Activated CD4-positive, alpha-beta memory T cell treated with anti-CD3 and anti-CD28 coated beads for 36 hours (primary cell): ENCODE measurements around the gene ARHGAP9. TPM values are rescaled to one million over a fixed set of nuclear protein-coding genes. Genes with fewer than 3 reads are reported as not detected.

Experiments used
- CTCF ChIA-PET: fragments of 350-600 bp; sonication (Branson Sonifier 250); formaldehyde crosslinking; loops from one replicate; lab custom pipeline; 2021; ENCODE audit warnings: antibody characterized with exemption, inconsistent platforms; lab: Charles Lee
- POLR2A ChIA-PET: fragments of 350-600 bp; sonication (Branson Sonifier 250); formaldehyde crosslinking; loops from one replicate; lab custom pipeline; 2021; ENCODE audit warnings: antibody characterized with exemption; lab: Charles Lee
- DNase-seq: peaks from one replicate; pipeline ENCODE4 v3.0.0-alpha.2; 2020
- H3K27ac Mint-ChIP-seq: one replicate; pipeline ENCODE4 v1.8.0; 2021; ENCODE audit warnings: mixed read lengths
- H3K27me3 Mint-ChIP-seq: one replicate; pipeline ENCODE4 v1.8.0; 2021; ENCODE audit warnings: mixed read lengths
- H3K36me3 Mint-ChIP-seq: one replicate; pipeline ENCODE4 v1.8.0; 2021; ENCODE audit warnings: mixed read lengths
- H3K4me1 Mint-ChIP-seq: one replicate; pipeline ENCODE4 v1.8.0; 2021; ENCODE audit warnings: low read depth, mixed read lengths
- H3K4me3 Mint-ChIP-seq: one replicate; pipeline ENCODE4 v1.8.0; 2021; ENCODE audit warnings: mild to moderate bottlenecking, mixed read lengths
- H3K9me3 Mint-ChIP-seq: one replicate; pipeline ENCODE4 v1.8.0; 2021; ENCODE audit warnings: mixed read lengths
- intact Hi-C: fragments of 100-400 bp; cut with micrococcal nuclease; formaldehyde crosslinking; loops from one replicate; pipeline ENCODE4 v1.15.1; 2023
- total RNA-seq, 2 experiments: library from RNA; stranded (reverse); gene quantifications; one replicate each; pipeline ENCODE4 v1.2.3, GENCODE V29; 2021

ARHGAP9 gene
- total RNA-seq, 2 experiments from 2014 or later = 78.9 to 88.4 TPM

GRCh38 chr12:57455374-57456144, 24.1 kb downstream of the ARHGAP9 start:
- ChIA-PET CTCF (interaction anchor here (0.6 to 6.4 kb wide), 37 partner anchors 8 to 344 kb away, joined by 3 to 158 read pairs (median 4); partner anchors contain the start of gene INHBC), POLR2A (interaction anchor here (0.6 to 0.8 kb wide), 2 partner anchors 25 to 32 kb away, joined by 3 read pairs; no protein-coding TSS in a partner anchor)
- H3K27me3 Mint-ChIP-seq = peaks cover 5% of the 10 kb centered on the region
- H3K4me3 Mint-ChIP-seq = peak overlapping the region; percentile 72
- intact Hi-C loops = loop anchor here (5.0 kb wide), 1 partner anchor 167 kb away; no protein-coding TSS in a partner anchor
- peaks cover 24% of the 10 kb centered on the region for H3K4me1 Mint-ChIP-seq
- H3K36me3 Mint-ChIP-seq = no peaks in the 10 kb centered on the region
- no peak overlapping the region for H3K27ac Mint-ChIP-seq
- no peak for DNase-seq
- no peaks in the 10 kb centered on the region for H3K9me3 Mint-ChIP-seq

GRCh38 chr12:57454566-57455373, 24.9 kb downstream of the ARHGAP9 start, which contains the start of gene INHBE:
TSS of gene INHBE (plus strand) at chr12:57455307. CDS start at chr12:57455537, 230 bp downstream.
- H3K27ac Mint-ChIP-seq = peak within 1 kb of the TSS; percentile 16
- intact Hi-C loops = loop anchor here (5.0 kb wide), 1 partner anchor 168 kb away; no protein-coding TSS in a partner anchor
- peaks cover 1% of the 10 kb centered on the region for H3K27me3 Mint-ChIP-seq

GRCh38 chr12:57454213-57454565, 25.5 kb downstream of the ARHGAP9 start:
- Mint-ChIP-seq H3K4me1 (peaks cover 19% of the 10 kb centered on the region), H3K27ac (no peak overlapping the region), H3K27me3 (peaks cover 1% of the 10 kb centered on the region), H3K9me3 (no peaks in the 10 kb centered on the region), H3K36me3 (no peaks in the 10 kb centered on the region), H3K4me3 (no peak overlapping the region)
- no peak for DNase-seq
- intact Hi-C loops = no loop called here
- POLR2A ChIA-PET = no interaction called here
- CTCF ChIA-PET = interaction anchor here (1.2 to 6.4 kb wide), 14 partner anchors 9 to 241 kb away, joined by 3 to 158 read pairs (median 10); partner anchors contain the start of gene INHBC

More at GRCh38 chr12:57454566-57455373, 24.9 kb downstream of the ARHGAP9 start, which contains the start of gene INHBE:
- Mint-ChIP-seq H3K4me1 (peaks cover 19% of the 10 kb centered on the region), H3K4me3 (peak within 1 kb of the TSS; percentile 72), H3K9me3 (no peaks in the 10 kb centered on the region), H3K36me3 (no peaks in the 10 kb centered on the region)
- DNase-seq = peak; percentile 43
- POLR2A ChIA-PET = interaction anchor here (0.8 kb wide), 1 partner anchor 25 kb away, joined by 3 read pairs; no protein-coding TSS in a partner anchor
- CTCF ChIA-PET = interaction anchor here (1.0 to 6.4 kb wide), 25 partner anchors 9 to 343 kb away, joined by 3 to 158 read pairs (median 5); partner anchors contain the start of gene INHBC

- H3K9me3 Mint-ChIP-seq = no peaks in the 10 kb centered on the region
- H3K4me1 Mint-ChIP-seq = peaks cover 13% of the 10 kb centered on the region
- CTCF ChIA-PET = interaction anchor here (0.6 to 6.4 kb wide), 50 partner anchors 11 to 239 kb away, joined by 3 to 158 read pairs (median 4); partner anchors contain the start of genes INHBC and STAC3
- no peaks in the 10 kb centered on the region for H3K36me3 Mint-ChIP-seq
- no peak overlapping the region for H3K4me3 Mint-ChIP-seq
- peak overlapping the region; percentile 53 for H3K27ac Mint-ChIP-seq
- POLR2A ChIA-PET = interaction anchor here (0.7 to 1.2 kb wide), 2 partner anchors 23 to 145 kb away, joined by 3 to 4 read pairs; no protein-coding TSS in a partner anchor
- intact Hi-C loops = loop anchor here (1.0 to 2.0 kb wide), 3 partner anchors 22 to 190 kb away; partner anchors contain the start of gene R3HDM2
- H3K27me3 Mint-ChIP-seq = peaks cover 1% of the 10 kb centered on the region
- DNase-seq = peak; percentile 77
Observed at GRCh38 chr12:57452937-57453509, 26.6 kb downstream of the ARHGAP9 start.

GRCh38 chr12:57452181-57452936, 27.3 kb downstream of the ARHGAP9 start:
- ChIA-PET POLR2A (interaction anchor here (0.7 to 1.2 kb wide), 2 partner anchors 22 to 145 kb away, joined by 3 to 4 read pairs; no protein-coding TSS in a partner anchor), CTCF (interaction anchor here (0.6 to 6.4 kb wide), 51 partner anchors 11 to 342 kb away, joined by 3 to 158 read pairs (median 4); partner anchors contain the start of genes INHBC, STAC3 and STAT6)
- H3K36me3 Mint-ChIP-seq = no peaks in the 10 kb centered on the region
- peaks cover 13% of the 10 kb centered on the region for H3K4me1 Mint-ChIP-seq
- peak overlapping the region; percentile 53 for H3K27ac Mint-ChIP-seq
- intact Hi-C loops = loop anchor here (2.0 kb wide), 2 partner anchors 22 to 144 kb away; partner anchors contain the start of gene R3HDM2
- H3K27me3 Mint-ChIP-seq = peaks cover 1% of the 10 kb centered on the region
- H3K9me3 Mint-ChIP-seq = no peaks in the 10 kb centered on the region
- DNase-seq = peak; percentile 49
- H3K4me3 Mint-ChIP-seq = no peak overlapping the region

GRCh38 chr12:57451233-57451778, 28.4 kb downstream of the ARHGAP9 start:
- no peak overlapping the region for H3K4me3 Mint-ChIP-seq
- no peak for DNase-seq
- no peaks in the 10 kb centered on the region for H3K36me3 Mint-ChIP-seq
- peaks cover 1% of the 10 kb centered on the region for H3K27me3 Mint-ChIP-seq
- POLR2A ChIA-PET = no interaction called here
- intact Hi-C loops = no loop called here
- CTCF ChIA-PET = interaction anchor here (0.7 to 6.4 kb wide), 14 partner anchors 8 to 340 kb away, joined by 3 to 158 read pairs (median 6); partner anchors contain the start of genes GLI1 and STAT6
- H3K27ac Mint-ChIP-seq = no peak overlapping the region
- no peaks in the 10 kb centered on the region for H3K9me3 Mint-ChIP-seq
- H3K4me1 Mint-ChIP-seq = peaks cover 13% of the 10 kb centered on the region

GRCh38 chr12:57450057-57450456, 29.6 kb downstream of the ARHGAP9 start:
- Mint-ChIP-seq H3K36me3 (no peaks in the 10 kb centered on the region), H3K27me3 (no peaks in the 10 kb centered on the region), H3K4me3 (no peak overlapping the region), H3K4me1 (peaks cover 5% of the 10 kb centered on the region), H3K9me3 (no peaks in the 10 kb centered on the region), H3K27ac (no peak overlapping the region)
- intact Hi-C loops = no loop called here
- CTCF ChIA-PET = interaction anchor here (1.2 to 1.6 kb wide), 2 partner anchors 9 to 10 kb away, joined by 3 to 8 read pairs; partner anchors contain the start of gene GLI1
- POLR2A ChIA-PET = no interaction called here
- DNase-seq = no peak

GRCh38 chr12:57449375-57449774, 30.3 kb downstream of the ARHGAP9 start:
- ChIA-PET CTCF (no interaction called here), POLR2A (no interaction called here)
- Mint-ChIP-seq H3K4me1 (peaks cover 5% of the 10 kb centered on the region), H3K27me3 (no peaks in the 10 kb centered on the region), H3K36me3 (no peaks in the 10 kb centered on the region), H3K9me3 (no peaks in the 10 kb centered on the region), H3K27ac (no peak overlapping the region), H3K4me3 (no peak overlapping the region)
- DNase-seq = no peak
- intact Hi-C loops = no loop called here

GRCh38 chr12:57448669-57449068, 31.0 kb downstream of the ARHGAP9 start:
- ChIA-PET CTCF (interaction anchor here (0.6 to 1.3 kb wide), 3 partner anchors 10 to 141 kb away, joined by 3 to 4 read pairs (median 3); no protein-coding TSS in a partner anchor), POLR2A (no interaction called here)
- peaks cover 5% of the 10 kb centered on the region for H3K4me1 Mint-ChIP-seq
- no peaks in the 10 kb centered on the region for H3K9me3 Mint-ChIP-seq
- no peak overlapping the region for H3K27ac Mint-ChIP-seq
- no peaks in the 10 kb centered on the region for H3K36me3 Mint-ChIP-seq
- no peak for DNase-seq
- no peak overlapping the region for H3K4me3 Mint-ChIP-seq
- intact Hi-C loops = no loop called here
- H3K27me3 Mint-ChIP-seq = no peaks in the 10 kb centered on the region

GRCh38 chr12:57446292-57446960, 33.2 kb downstream of the ARHGAP9 start:
- DNase-seq = no peak
- Mint-ChIP-seq H3K27me3 (peaks cover 2% of the 10 kb centered on the region), H3K4me1 (no peaks in the 10 kb centered on the region), H3K36me3 (peaks cover 2% of the 10 kb centered on the region), H3K4me3 (no peak overlapping the region), H3K9me3 (peaks cover 7% of the 10 kb centered on the region), H3K27ac (no peak overlapping the region)
- ChIA-PET CTCF (interaction anchor here (1.0 to 3.0 kb wide), 2 partner anchors 9 to 13 kb away, joined by 6 to 19 read pairs; partner anchors contain the start of genes GLI1 and INHBE), POLR2A (no interaction called here)
- intact Hi-C loops = no loop called here
